Trophoblast cell (in vitro differentiated cells and primary cell): Measurements from ENCODE around the gene EFCAB7.

Source experiments
- DNase-seq, 2 donors: peaks; one replicate each; pipeline ENCODE4 v3.0.0-alpha.2; 2016
- H2AFZ ChIP-seq: 2 replicates; pipeline ENCODE4 v1.6.1; 2013; ENCODE audit warnings: low read length, moderate library complexity, mild to moderate bottlenecking; ENCODE audit not compliant: insufficient read depth, poor library complexity
- H2AK5ac ChIP-seq: 2 replicates; pipeline ENCODE4 v1.6.1; 2013; ENCODE audit warnings: mild to moderate bottlenecking, low read length
- H2BK120ac ChIP-seq: 2 replicates; pipeline ENCODE4 v1.6.1; 2013; ENCODE audit warnings: low read length, mild to moderate bottlenecking, moderate library complexity; ENCODE audit not compliant: insufficient read depth, poor library complexity
- H2BK12ac ChIP-seq: 2 replicates; pipeline ENCODE4 v1.6.1; 2013; ENCODE audit warnings: mild to moderate bottlenecking, low read length, moderate library complexity
- H2BK5ac ChIP-seq: 2 replicates; pipeline ENCODE4 v1.6.1; 2013; ENCODE audit warnings: low read length, low read depth, moderate library complexity, mild to moderate bottlenecking; ENCODE audit not compliant: poor library complexity
- H3K14ac ChIP-seq: 2 replicates; pipeline ENCODE4 v1.6.1; 2013; ENCODE audit warnings: mild to moderate bottlenecking, low read length
- H3K18ac ChIP-seq: 2 replicates; pipeline ENCODE4 v1.6.1; 2013; ENCODE audit warnings: mild to moderate bottlenecking, low read length
- H3K23ac ChIP-seq: 2 replicates; pipeline ENCODE4 v1.6.1; 2013; ENCODE audit warnings: low read length
- H3K27ac ChIP-seq: 2 replicates; pipeline ENCODE4 v1.5.1; 2013; ENCODE audit warnings: low read depth, mild to moderate bottlenecking, inconsistent platforms, low read length, moderate library complexity
- H3K27me3 ChIP-seq: 2 replicates; pipeline ENCODE4 v1.6.1; 2013; ENCODE audit warnings: inconsistent platforms, mild to moderate bottlenecking, low read length, moderate library complexity; ENCODE audit not compliant: insufficient read depth
- H3K36me3 ChIP-seq, 2 experiments: 1 replicate in 1 of 2; 2 replicates in 1 of 2; pipeline ENCODE4 v1.6.1; 2013; ENCODE audit warnings: low read length in 2 of 2, mild to moderate bottlenecking in 2 of 2, moderate library complexity in 1 of 2; ENCODE audit not compliant: insufficient read depth in 2 of 2, control insufficient read depth in 1 of 2
- H3K4ac ChIP-seq: 2 replicates; pipeline ENCODE4 v1.6.1; 2013; ENCODE audit warnings: low read depth, mild to moderate bottlenecking, low read length, moderate library complexity
- H3K4me1 ChIP-seq, 2 experiments: 1 replicate in 1 of 2; 2 replicates in 1 of 2; pipeline ENCODE4 v1.6.1; 2013; ENCODE audit warnings: low read length in 2 of 2, mild to moderate bottlenecking in 2 of 2, moderate library complexity in 1 of 2; ENCODE audit not compliant: insufficient read depth in 2 of 2, control insufficient read depth in 1 of 2
- H3K4me2 ChIP-seq: 2 replicates; pipeline ENCODE4 v1.6.1; 2013; ENCODE audit warnings: inconsistent platforms, mild to moderate bottlenecking, low read length, moderate library complexity
- H3K4me3 ChIP-seq: 2 replicates; pipeline ENCODE4 v1.5.1; 2013; ENCODE audit warnings: mild to moderate bottlenecking, low read depth, low read length, inconsistent platforms
- H3K79me1 ChIP-seq: one replicate; pipeline ENCODE4 v1.6.1; 2013; ENCODE audit warnings: low read length
- H3K79me2 ChIP-seq: 2 replicates; pipeline ENCODE4 v1.6.1; 2013; ENCODE audit warnings: low read length, mild to moderate bottlenecking; ENCODE audit not compliant: control insufficient read depth, insufficient read depth, poor library complexity
- H3K9ac ChIP-seq: 2 replicates; pipeline ENCODE4 v1.6.1; 2013; ENCODE audit warnings: mild to moderate bottlenecking, low read length
- H3K9me3 ChIP-seq: 2 replicates; pipeline ENCODE4 v1.6.1; 2013; ENCODE audit warnings: low read depth, mild to moderate bottlenecking, control low read depth, inconsistent platforms, low read length; ENCODE audit not compliant: insufficient read depth
- H4K12ac ChIP-seq: 2 replicates; pipeline ENCODE4 v1.6.1; 2013; ENCODE audit warnings: low read depth, mild to moderate bottlenecking, low read length, moderate library complexity
- H4K8ac ChIP-seq: 2 replicates; pipeline ENCODE4 v1.6.1; 2013; ENCODE audit warnings: low read depth, mild to moderate bottlenecking, low read length, moderate library complexity
- H4K91ac ChIP-seq: one replicate; pipeline ENCODE4 v1.6.1; 2013; ENCODE audit warnings: low read depth, mild to moderate bottlenecking, low read length, moderate library complexity
- WGBS: extraction: QIAGEN DNeasy Blood & Tissue Kit; methylation state at CpG from one replicate; pipeline ENCODE4 v1.1.7; 2013; ENCODE audit warnings: missing lambda C conversion rate; ENCODE audit not compliant: insufficient read length, insufficient coverage; ENCODE audit errors: extremely low coverage; 5-methylcytosine and 5-hydroxymethylcytosine counted together

The EFCAB7 gene

DNA sequence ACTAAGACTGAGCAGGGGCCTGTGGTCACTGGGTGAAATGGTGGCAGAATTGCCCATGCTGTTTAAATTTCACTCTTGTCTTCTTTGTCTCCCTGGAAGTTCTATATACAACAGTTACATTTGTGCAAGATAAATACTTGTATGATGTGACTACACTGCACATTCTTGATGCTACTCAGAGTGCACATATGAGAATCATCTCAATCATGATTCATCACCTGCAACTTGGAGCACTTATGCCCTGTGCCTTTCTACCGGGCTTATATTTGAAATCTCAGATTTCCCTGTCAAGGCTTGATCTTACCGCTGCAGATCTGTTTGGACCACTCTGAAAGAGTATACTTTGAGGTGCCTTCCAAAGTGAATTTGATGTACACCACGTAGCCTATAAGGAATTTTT lies 80.5 kb downstream of the EFCAB7 start:
- H3K14ac ChIP-seq = no peak overlapping the region
- no peak overlapping the region for H2AFZ ChIP-seq
- H3K9me3 ChIP-seq = no peaks in the 10 kb centered on the region
- H2AK5ac ChIP-seq = no peak overlapping the region
- H2BK120ac ChIP-seq = no peak overlapping the region
- DNase-seq = no peak
- no peak overlapping the region for H4K91ac ChIP-seq
- no peak overlapping the region for H3K18ac ChIP-seq
- no peaks in the 10 kb centered on the region for H3K79me1 ChIP-seq
- H4K8ac ChIP-seq = no peak overlapping the region
- no peak overlapping the region for H2BK12ac ChIP-seq
- H3K4ac ChIP-seq = no peak overlapping the region
- H3K79me2 ChIP-seq = no peaks in the 10 kb centered on the region
- H3K9ac ChIP-seq = no peak overlapping the region
- no peak overlapping the region for H3K27ac ChIP-seq
- no peaks in the 10 kb centered on the region for H3K4me1 ChIP-seq
- no peak overlapping the region for H3K23ac ChIP-seq
- no peaks in the 10 kb centered on the region for H3K36me3 ChIP-seq
- no CpG with 5 or more reads among the region's 3 CpGs for WGBS
- no peaks in the 10 kb centered on the region for H3K27me3 ChIP-seq
- H4K12ac ChIP-seq = no peak overlapping the region
- no peak overlapping the region for H2BK5ac ChIP-seq
- H3K4me3 ChIP-seq = no peak overlapping the region
- H3K4me2 ChIP-seq = no peak overlapping the region

- Histone ChIP-seq H3K4me1 (peaks cover 2 to 5% of the 10 kb centered on the region in 2 experiments), H3K4me3 (no peak overlapping the region), H2BK12ac (no peak overlapping the region), H2AK5ac (no peak overlapping the region), H2AFZ (no peak overlapping the region), H4K8ac (no peak overlapping the region), H3K27me3 (no peaks in the 10 kb centered on the region), H3K27ac (no peak overlapping the region), H3K23ac (no peak overlapping the region), H3K79me1 (peaks cover 2% of the 10 kb centered on the region), H2BK120ac (no peak overlapping the region), H2BK5ac (no peak overlapping the region), H3K18ac (no peak overlapping the region), H3K4me2 (no peak overlapping the region), H3K79me2 (no peaks in the 10 kb centered on the region), H3K14ac (no peak overlapping the region), H4K12ac (no peak overlapping the region), H3K4ac (no peak overlapping the region), H4K91ac (no peak overlapping the region), H3K36me3 (no peaks in the 10 kb centered on the region), H3K9me3 (no peaks in the 10 kb centered on the region), H3K9ac (no peak overlapping the region)
- no peak for DNase-seq
- WGBS = no CpG with 5 or more reads among the region's 7 CpGs
Measured at GRCh38 chr1:63607322-63607721, 84.0 kb downstream of the EFCAB7 start.

- Histone ChIP-seq H3K79me2 (no peaks in the 10 kb centered on the region), H3K36me3 (no peaks in the 10 kb centered on the region), H3K23ac (no peak overlapping the region), H3K4ac (no peak overlapping the region), H2AFZ (no peak overlapping the region), H4K12ac (no peak overlapping the region), H2AK5ac (no peak overlapping the region), H3K4me1 (peaks cover 4 to 16% of the 10 kb centered on the region in 2 experiments), H3K9ac (no peak overlapping the region), H3K79me1 (peaks cover 7% of the 10 kb centered on the region), H3K9me3 (no peaks in the 10 kb centered on the region), H4K91ac (peak overlapping the region; percentile 63), H3K18ac (peak overlapping the region; percentile 73), H3K4me3 (no peak overlapping the region), H3K4me2 (no peak overlapping the region), H3K14ac (peak overlapping the region; percentile 47), H3K27me3 (no peaks in the 10 kb centered on the region), H2BK12ac (peak overlapping the region; percentile 51), H4K8ac (no peak overlapping the region), H2BK120ac (peak overlapping the region; percentile 81), H2BK5ac (peak overlapping the region; percentile 81), H3K27ac (peak overlapping the region; percentile 74)
- peak; percentile 69 to 77 for DNase-seq
- no CpG with 5 or more reads among the region's 3 CpGs for WGBS
Measured at GRCh38 chr1:63611231-63611630, 87.9 kb downstream of the EFCAB7 start.

- Histone ChIP-seq H4K8ac (no peak overlapping the region), H4K12ac (no peak overlapping the region), H3K79me2 (no peaks in the 10 kb centered on the region), H3K14ac (no peak overlapping the region), H3K4ac (no peak overlapping the region), H3K9ac (no peak overlapping the region), H3K79me1 (peaks cover 7% of the 10 kb centered on the region), H2AFZ (no peak overlapping the region), H2AK5ac (no peak overlapping the region), H3K27me3 (no peaks in the 10 kb centered on the region), H3K9me3 (no peaks in the 10 kb centered on the region), H3K4me2 (peak overlapping the region; percentile 27), H2BK120ac (peak overlapping the region; percentile 24), H3K27ac (peak overlapping the region; percentile 77), H3K36me3 (no peaks in the 10 kb centered on the region), H3K18ac (no peak overlapping the region), H3K23ac (no peak overlapping the region), H2BK12ac (no peak overlapping the region), H3K4me1 (peaks cover 4 to 16% of the 10 kb centered on the region in 2 experiments), H2BK5ac (no peak overlapping the region), H3K4me3 (no peak overlapping the region), H4K91ac (no peak overlapping the region)
- DNase-seq = peak; percentile 80 to 91
- WGBS = no CpG with 5 or more reads among the region's 4 CpGs
Measured at GRCh38 chr1:63612564-63612963, 89.2 kb downstream of the EFCAB7 start.
